Activated CD4-positive, alpha-beta T cell treated with anti-CD3 and anti-CD28 coated beads, Interleukin-2, Interleukin-4, amounts not matched to agents 100 ng/mL and 50 ng/mL, durations not matched to agents 16 hours and 8 hours (primary cell): Measurements from ENCODE around the gene OXCT1.
A peak's percentile ranks its signal among the peaks of the same experiment; 100 is the strongest.
"Not testable (repeated sequence)": the region's sequence is repeated elsewhere in the genome, so short reads cannot be mapped to it uniquely, and the experiment has no call there.

Experiments
- DNase-seq: peaks from one replicate; pipeline ENCODE4 v3.0.0-alpha.2; 2020; ENCODE audit warnings: low spot score

The OXCT1 gene

DNA sequence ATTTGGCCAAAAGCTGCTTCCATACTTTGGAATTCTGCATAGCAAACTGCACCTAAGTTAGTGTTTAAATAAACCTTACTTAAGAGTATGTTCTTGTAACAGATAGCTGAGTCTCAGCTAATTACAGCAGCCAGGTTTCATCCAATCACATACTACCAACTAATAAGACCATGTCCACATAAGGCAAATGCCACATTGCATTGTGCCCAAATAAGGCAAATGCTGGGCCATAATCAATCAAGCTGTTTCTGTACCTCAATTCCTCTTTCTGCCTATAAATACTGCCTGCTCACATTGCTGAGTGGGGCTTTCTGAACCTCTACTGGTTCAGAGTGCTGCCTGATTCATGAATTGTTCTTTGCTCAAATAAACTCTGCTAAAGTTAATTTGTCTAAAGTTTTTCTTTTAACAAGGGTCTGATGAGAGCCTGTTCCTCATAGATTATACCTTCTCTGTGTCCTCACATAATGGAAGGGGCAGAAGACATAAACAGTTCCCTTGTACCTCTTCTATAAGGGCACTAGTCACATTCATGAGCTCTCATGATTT lies 4.4 kb upstream of the OXCT1 start:
- DNase-seq, result no peak

DNA sequence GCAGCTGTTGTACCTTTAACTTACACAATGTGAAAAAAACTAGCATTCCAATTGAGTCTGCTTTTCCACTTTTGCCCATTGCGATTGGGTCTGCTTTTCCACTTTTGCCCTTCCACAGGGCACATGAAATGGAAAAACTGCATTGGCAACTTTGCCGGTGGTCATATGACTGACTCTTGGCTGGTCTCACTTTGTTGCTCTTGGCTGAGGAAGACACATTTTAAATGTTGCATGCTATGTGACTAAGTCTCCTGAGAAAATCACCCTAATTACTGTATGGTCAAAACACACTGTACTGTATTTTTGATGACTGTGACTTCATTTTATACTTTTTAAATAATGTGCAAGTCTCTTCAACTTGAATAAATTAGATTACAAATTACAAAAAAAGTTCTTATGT lies 1.6 kb upstream of the OXCT1 start:
- DNase-seq, result no peak

DNA sequence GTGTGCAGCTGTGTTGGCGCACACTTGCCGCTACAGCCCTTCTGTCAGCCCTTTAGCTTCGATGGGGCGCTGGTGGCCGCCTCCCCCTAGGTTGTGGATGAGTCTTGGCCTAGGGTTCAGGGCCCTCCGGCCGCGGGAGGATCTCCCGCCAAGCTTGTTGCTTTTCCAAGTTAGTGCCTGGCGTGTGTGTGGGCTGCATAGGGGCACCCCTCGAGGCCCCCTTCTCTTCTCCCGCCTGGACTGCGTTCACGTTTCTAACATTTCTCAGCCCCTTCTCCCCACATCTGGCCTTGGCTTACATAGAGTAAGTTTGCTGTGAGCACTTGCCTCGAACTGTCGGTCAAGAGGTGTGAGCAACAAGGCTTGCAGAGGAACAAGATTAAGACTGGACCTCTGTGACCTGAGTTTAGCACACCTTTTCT lies 413 bp upstream of the OXCT1 start:
- DNase-seq, result no peak

DNA sequence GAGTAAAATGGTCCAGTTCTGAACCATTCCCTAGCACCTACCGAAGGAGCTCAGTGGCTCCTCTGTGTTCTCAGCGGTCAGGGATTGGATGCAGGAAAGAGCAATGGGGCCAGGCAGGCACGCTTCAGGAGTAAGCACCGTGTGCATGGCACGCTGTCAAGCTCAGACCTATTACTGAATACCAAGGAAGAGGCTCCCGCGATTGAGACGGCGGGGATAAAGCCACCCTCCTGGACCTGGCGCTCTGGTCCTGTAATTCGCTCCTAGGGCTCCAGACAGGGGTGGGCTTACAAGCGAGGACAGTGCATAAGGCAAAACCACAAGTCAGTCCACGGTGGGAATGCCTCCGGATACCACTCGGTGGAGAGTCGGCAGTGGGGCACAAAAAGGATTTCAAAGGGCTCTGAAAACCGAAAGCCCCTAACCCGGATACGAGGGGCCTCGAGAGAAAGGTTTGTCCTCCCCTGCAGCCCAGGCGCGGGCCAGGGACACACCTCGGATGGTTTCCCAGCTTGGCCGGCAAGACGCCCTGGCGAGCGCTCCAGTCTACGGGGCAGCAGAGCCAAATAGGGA lies 988 bp downstream of the OXCT1 start:
- DNase-seq, result no peak

DNA sequence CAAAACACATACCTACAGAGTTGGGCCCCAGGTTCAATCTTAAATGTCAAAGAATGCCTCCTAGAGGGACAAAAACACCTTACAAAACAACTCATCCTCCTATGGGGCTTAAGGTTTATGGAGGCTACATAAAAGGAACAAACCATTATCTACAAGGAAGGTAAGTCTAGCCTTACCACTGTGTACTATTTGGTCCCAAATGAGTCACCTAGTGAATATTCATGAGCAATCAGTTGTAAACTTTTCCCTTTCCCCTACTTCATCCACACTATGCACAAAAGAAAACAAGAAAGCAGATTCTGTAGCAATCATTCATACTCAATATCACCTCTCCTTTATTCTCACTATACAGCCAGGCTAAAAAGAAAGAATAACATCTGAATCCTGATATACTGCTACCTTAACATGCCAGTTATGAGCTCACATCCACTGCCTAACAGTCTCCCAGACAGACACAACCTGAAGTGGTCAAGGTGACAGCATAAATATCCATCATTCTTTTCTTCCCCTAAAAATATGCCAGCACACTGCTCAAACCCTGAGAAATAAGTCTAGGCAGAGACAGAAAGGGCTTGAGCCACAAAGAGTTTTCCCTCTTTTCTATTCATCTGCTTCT lies 6.2 kb downstream of the OXCT1 start:
- DNase-seq, result no peak

DNA sequence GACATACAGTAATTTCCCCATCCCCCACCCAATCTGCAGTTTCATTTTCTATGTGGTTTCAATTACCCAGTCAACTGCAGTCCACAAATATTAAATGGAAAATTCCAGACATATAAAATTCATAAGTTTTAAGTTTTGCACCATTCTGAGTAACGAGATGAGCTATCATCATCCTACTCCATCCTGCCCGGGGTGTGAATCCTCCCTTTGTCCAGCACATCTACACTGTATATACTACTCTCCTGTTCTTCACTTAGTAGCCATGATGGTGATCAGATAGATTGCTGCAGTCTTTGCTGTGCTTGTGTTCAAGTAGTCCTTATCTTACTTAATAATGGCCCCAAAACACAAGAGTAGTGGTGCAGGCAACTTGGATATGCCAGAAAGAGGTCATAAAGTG lies 11.3 kb downstream of the OXCT1 start:
- no peak for DNase-seq

DNA sequence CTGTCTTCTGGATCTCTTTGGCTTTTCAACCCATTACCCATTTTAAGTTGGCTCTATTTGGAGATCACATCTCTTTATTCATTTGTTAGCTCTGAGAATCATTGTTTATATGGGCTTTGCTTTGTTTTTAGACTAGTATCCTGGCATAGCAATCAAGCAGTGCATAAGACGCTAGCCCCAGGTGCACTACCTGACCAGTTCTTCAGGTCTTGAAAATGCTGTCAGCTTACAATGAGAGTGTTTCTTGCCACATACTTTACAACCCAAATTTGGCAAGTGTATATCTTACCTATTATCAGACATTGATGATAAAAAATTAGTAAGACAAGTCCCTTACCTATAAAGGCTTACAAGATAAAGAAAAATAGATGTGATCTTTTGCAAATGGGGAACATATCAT lies 12.2 kb downstream of the OXCT1 start:
- no peak for DNase-seq

DNA sequence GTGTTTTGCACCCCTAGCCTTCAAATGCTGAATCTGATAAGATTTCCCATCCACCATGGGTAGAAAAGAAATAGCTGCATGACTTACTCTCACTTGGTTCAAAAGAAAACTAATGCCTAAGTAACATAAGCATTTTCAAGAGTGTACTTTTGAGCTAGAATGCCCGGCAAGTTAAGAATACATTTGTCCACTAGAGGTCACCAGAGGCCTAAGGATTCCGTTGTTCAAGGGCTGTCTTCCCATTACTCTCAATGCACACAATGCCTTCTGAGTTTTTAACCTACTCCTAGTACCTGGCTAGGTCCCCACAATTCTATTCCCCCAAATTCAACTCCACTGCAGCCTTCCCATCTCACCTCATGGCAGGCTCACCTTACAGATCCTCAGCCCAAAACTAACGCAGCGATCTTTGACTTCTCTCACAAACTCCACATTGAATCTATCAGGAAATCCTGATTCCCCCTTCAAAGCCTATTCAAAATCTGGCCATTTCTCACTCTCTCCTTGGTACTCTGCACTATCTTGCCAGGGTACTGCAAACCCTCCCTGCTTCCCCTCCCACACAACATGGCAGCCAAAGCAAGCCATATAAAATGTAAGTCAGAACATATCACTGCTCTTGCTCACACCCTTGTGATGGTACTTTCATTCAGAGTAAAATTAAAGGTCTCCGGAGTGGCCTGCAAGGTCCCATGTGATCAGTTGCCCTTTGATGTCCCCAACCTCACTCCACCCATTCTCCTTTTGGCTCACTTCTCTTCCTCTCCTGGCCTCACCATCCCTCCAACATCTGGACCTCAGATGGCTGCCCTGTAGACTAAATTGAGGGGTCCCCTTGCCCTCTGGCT lies 13.4 kb downstream of the OXCT1 start:
- peak; percentile 76 for DNase-seq

DNA sequence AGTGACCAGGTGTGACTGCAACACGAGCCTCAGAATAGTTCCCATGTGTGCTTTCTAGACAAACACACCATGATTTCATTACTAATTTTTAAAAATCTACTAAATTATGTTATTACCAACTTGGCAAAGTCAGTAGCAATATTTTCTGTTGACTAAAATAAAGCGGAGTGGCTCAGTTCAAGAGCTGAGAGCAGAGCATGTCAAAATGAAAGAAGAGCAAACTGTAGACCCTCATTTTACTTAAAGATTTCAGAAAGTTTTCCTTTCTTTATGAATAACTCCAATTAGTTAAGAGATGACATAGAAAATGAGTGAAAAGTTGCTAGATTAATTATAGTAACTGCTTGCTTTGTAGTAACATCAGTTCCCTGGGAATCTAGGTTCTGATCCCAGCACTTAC lies 17.9 kb downstream of the OXCT1 start:
- peak; percentile 22 for DNase-seq

DNA sequence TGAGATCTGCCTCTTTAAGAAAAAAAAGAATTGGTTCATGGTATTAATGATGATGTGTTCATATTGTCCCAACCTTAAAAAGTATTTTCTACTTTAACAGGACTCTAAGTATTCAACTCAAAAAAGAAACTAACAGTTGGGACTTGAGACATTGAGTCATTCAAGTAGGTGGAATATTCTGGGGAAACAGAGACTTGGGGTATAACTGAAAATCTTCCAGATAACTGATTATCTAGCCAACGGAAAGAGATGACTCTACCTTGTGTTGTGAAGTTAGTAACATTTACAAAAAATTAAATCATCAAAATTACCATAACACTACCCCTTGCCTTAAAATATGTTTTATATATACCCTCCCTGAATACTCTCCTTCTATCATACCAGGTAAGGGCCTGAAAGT lies 19.1 kb downstream of the OXCT1 start:
- peak; percentile 37 for DNase-seq

DNA sequence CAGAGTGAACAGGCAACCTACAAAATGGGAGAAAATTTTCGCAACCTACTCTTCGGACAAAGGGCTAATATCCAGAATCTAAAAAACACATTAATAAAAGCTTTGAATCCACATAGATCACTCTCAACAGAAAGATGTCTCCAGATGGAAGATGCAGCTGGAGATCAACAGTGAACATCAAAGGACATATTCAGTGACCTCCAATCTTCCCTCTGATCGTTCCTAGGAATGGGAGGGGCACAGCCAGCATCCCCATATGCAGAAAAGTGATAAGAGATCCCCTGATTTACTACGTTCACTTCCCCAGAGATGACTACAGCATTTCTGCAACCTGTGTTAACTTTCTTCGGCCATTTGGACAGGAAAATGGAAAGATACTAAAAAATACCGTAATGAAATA lies 21.2 kb downstream of the OXCT1 start:
- DNase-seq, result no peak

DNA sequence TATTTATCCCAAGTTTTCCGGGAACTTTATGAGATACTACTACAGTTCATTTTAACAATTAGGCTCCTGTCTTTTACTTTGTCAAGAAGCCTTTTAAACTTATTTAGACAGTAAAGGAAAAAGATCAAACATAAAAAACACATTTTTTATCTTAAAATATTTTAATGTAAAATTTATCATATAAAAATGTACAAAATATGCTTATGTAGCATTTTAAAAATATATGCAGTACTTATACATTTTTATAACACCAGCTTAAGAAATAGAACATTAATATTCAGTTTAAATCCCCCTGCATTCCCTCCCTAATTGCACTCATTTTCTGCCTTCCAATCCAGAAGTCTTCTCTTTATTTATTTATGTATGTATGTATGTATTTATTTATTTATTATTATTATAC lies 24.5 kb downstream of the OXCT1 start:
- DNase-seq, result not testable (repeated sequence)

DNA sequence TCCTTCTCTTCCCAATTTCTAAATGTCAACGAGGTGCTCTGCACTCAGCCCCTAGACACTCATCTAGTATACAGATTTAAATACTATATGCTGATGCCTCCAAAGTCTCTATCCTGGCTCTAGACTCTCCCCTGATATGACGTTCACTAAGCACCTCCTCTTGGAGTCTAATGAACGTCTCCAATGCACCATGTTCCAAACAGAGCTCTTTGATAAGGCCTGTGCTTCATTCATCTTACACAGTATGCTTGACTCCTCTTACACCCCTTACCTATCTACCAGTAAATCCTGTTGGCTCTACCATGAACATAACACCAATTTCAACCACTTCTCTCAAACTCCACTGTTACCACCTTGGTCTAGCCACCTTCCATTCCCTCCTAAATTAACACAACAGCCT lies 25.7 kb downstream of the OXCT1 start:
- DNase-seq, result no peak

DNA sequence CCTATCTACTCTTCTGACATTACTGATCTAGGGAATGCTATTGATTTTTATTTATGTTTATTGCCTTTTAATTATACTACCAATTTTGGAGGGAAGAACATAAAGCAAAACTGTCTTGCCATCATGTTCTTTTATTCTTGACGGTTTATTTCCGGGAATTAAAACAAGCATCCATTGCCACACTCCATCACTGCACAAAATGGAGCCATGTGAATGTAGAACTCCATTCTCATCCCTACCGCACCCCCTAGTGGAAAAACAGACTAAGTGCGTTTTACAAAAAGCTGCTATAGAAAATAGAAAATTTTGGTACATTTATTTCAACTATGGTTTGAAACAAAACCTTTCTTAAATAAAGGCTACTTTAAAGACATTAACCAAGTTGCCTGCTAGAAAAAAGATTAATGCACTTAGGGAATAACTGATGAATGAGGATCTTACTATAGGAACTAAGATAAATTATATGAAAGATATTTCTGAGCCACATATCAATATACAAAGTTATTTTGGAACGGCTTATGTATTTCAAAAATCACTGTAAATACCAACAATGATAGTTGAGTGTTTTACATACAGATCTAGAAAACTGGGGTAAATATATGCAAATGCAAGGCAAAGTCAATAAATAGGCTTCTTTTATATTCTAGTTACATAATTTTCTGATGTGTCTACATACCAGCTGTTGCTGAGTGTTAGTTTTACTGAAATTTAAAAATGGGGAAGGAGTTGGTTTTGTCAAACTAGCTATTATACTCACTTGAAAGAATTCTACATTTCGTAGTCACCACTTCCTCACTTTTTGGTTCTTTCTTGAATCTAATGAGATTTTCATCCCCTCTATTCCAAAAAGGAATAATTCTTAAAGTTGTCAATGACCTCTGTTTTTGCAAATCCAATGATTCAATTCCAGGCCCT lies 26.5 kb downstream of the OXCT1 start:
- DNase-seq, result peak; percentile 62

DNA sequence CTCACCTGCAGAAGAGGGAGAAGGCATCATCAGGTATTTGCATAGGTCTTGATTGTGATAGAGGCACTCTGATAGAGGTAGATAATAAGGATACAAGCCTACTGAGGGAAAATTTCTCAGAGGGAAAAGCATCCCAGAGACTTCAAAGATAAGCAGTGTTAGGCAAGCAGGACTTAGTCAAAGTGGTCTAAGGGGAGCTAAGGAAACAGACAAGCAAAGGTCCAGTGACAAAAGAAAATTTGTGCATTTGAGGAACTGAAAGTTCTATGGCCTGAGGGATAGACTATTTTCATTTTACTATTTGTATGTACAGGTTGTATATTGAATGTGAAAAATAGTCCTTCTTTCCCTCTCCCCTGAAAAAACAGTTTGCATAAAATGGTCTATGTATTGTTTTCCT lies 27.4 kb downstream of the OXCT1 start:
- DNase-seq, result no peak

DNA sequence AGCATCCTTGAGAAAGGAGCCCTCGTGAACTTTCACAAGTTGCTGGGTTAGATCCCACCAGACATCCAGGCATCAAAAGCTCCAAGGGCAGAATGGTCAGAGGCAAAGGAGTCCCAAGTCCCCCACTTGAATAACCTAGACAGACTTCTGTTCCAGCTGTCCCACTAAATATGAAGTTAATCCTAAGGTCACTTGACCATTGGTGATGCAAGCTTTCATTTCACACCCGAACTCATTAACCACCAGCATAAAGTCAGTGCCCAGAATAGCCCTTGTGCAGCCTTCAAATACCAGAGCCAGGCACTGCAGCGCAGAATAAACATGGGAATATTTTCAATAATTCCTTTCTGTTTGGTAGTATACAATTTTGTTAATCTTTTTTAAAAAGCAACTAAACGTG lies 28.9 kb downstream of the OXCT1 start:
- DNase-seq, result no peak

DNA sequence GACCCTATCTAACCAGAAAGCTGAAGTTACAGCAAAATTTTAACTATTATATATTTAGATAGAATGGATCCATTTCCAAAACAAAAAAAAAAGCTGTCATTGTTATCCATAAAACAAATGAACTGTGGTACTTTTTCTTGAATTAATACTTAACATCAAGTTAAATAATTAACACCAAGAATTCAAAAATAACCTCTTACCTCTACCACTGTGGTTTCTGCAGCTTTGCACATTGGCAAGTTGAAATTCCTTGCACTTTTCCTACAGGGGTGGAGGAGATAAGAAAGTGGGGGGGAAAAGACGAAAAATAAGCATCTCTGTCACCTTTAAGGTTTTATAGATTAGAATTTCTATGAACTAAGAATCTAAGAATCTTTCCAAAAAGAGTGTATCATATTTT lies 30.0 kb downstream of the OXCT1 start:
- no peak for DNase-seq

DNA sequence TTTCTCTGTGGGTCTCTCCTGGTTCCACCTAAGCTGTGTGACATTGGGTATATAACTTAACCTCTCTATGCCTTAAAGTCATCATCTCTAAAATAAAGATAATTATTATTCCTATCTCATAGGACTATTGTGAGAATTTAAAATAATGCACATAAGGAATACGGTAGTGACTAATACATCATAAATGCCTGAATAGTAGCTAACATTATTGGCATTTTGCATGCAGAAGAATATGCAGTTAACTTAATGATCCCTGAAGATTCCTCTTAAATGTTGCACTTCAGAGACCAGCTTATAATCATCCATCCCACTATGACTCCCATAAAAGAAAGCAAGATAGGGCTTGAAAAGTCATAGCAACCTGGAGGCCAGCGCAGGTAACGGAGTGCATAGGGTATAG lies 32.4 kb downstream of the OXCT1 start:
- no peak for DNase-seq

DNA sequence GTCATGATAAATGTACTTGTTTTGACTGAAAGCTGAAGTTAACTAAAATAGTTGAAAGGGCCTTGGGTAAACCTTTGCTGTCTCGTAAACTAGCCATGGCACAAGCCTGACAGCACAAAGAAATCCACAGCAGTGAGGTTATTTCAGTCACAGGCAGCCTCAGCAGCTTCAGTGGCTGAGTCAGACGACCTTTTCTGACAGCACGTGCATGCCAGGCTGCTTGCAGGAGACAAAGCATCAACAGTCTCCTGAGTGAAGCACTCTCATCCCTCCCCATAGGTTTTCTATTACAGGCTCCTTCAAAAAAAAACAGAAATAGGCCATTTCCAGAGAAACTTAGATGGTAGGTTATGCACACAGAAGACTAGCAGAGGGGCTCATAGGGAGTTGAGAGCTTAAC lies 34.6 kb downstream of the OXCT1 start:
- peak; percentile 25 for DNase-seq

DNA sequence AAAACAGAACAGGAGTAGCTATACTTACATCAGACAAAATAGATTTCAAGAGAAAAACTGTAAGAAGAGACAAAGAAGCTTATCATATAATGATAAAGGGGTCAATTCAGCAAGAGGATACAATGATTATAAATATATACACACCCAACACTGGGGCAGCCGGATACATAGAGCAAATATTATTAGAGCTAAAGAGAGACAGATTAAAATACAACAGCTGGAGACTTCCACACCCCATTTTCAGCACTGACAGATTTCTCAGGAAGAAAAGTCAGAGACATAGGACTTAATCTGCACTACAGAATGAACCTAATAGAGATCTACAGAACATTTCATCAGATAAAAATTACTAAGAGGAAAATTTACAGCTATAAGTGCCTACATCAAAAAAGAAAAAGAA lies 35.7 kb downstream of the OXCT1 start:
- DNase-seq, result no peak

DNA sequence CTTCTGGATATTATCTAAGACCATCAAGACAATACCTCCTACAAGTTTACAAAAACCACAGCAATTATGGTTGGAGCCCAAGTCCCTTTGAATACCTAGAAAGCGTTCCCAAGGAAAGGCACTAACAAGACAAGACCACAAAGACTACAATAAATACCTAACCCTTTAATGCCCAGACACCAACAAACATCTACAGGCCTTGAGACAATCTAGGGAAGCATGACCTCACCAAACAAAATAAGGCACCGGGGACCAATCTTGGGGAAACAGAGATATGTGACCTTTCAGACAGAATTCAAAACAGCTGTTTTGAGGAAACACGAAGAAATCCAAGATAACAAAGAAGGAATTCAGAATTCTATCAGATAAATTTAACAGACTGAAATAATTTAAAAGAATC lies 37.8 kb downstream of the OXCT1 start:
- no peak for DNase-seq

DNA sequence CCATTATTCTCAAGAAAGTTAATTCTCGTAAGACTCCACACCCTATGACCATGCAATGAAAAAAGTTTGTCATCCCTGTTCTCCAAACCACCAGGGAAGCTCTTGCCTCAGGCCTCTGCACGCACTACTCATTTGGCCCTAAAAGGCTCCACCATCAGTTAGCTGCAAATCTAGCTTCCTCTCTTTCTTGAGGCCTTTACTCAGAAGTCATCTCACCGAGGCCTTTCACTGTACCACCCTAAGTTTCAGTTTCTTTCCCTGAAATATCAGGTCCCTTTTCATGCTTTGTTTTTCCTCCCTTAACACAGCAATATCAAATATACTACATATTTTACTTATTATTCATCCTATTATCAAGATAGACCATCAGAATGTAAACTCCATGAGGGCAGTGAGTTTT lies 39.1 kb downstream of the OXCT1 start:
- no peak for DNase-seq
